Body of pancreas (tissue), 4 donors: Measurements from ENCODE around the gene PDGFD. TPM values are rescaled to one million over a fixed set of nuclear protein-coding genes. Genes with fewer than 3 reads are reported as not detected.

Source experiments
- ATAC-seq: fragments of 150-250 bp; one replicate; pipeline ENCODE4 v1.9.1; 2016
- DNase-seq, 4 donors: peaks; one replicate each; pipeline ENCODE4 v3.0.0-alpha.2; 2019
- H3K27ac ChIP-seq, 4 donors: fragments of 200-600 bp; sonication (generic); 1 replicate in 3 of 4; 2 replicates in 1 of 4; pipeline versions ENCODE4 v1.5.1 to v1.6.1; 2016 to 2019; ENCODE audit warnings: mild to moderate bottlenecking in 1 of 4, mixed read lengths in 1 of 4, moderate library complexity in 1 of 4
- H3K27me3 ChIP-seq, 2 donors: fragments of 200-600 bp; sonication (generic); one replicate each; pipeline ENCODE4 v1.6.0; 2016; ENCODE audit warnings: mild to moderate bottlenecking in 1 of 2
- H3K36me3 ChIP-seq, 2 donors: fragments of 200-600 bp; sonication (generic); replicated peaks in 1 of 2; 2 replicates each; pipeline ENCODE4 v1.5.1; 2016; ENCODE audit warnings: low read depth in 2 of 2; ENCODE audit not compliant: insufficient read depth in 1 of 2
- H3K4me1 ChIP-seq: fragments of 200-600 bp; sonication (generic); one replicate; pipeline ENCODE4 v1.6.0; 2016
- H3K4me3 ChIP-seq, 2 donors: fragments of 200-600 bp; sonication (generic); 1 replicate in 1 of 2; 2 replicates in 1 of 2; pipeline ENCODE4 v1.5.1; 2016 to 2019
- H3K9me3 ChIP-seq, 3 donors: fragments of 200-600 bp; sonication (generic); 1 replicate in 2 of 3; 2 replicates in 1 of 3; pipeline ENCODE4 v1.5.1; 2016
- POLR2A ChIP-seq, 3 donors: fragments of 450-650 bp; IDR thresholded peaks; one replicate each; pipeline ENCODE4 v1.6.1; 2016; ENCODE audit warnings: antibody characterized with exemption in 3 of 3, mild to moderate bottlenecking in 2 of 3
- WGBS, 2 donors: methylation state at CpG; one replicate each; pipeline ENCODE4 v1.1.5; 2017; 5-methylcytosine and 5-hydroxymethylcytosine counted together
- intact Hi-C: fragments of 100-400 bp; cut with DNase I; formaldehyde crosslinking; loops from one replicate; pipeline ENCODE4 v1.15.1; 2023
- total RNA-seq, 2 donors: library from RNA; depleted of rRNA; stranded (reverse); fragments of >200 nt; gene quantifications; one replicate each; pipeline ENCODE4 v1.1.0, GENCODE V29; 2016
- TF ChIP-seq, protein P1 (sequence below), 7 experiments: fragments of 450-650 bp in 4 of 7; fragments of 200-600 bp in 3 of 7; sonication (generic) in 3 of 7; IDR thresholded peaks; one replicate each; pipeline ENCODE4 v1.5.1; 2016 to 2019; ENCODE audit warnings: antibody characterized with exemption in 7 of 7

The PDGFD gene
- total RNA-seq, 2 donors from 2014 or later, result 26.7 to 43.1 TPM

GRCh38 chr11:103872748-103873147 lies 291.2 kb downstream of the PDGFD start:
- no peak for DNase-seq
- intact Hi-C loops, result no loop called here
- WGBS, 2 donors, result 85 to 92% methylated on average over 3 of the region's 3 CpGs
- TF ChIP-seq, protein P1, sequence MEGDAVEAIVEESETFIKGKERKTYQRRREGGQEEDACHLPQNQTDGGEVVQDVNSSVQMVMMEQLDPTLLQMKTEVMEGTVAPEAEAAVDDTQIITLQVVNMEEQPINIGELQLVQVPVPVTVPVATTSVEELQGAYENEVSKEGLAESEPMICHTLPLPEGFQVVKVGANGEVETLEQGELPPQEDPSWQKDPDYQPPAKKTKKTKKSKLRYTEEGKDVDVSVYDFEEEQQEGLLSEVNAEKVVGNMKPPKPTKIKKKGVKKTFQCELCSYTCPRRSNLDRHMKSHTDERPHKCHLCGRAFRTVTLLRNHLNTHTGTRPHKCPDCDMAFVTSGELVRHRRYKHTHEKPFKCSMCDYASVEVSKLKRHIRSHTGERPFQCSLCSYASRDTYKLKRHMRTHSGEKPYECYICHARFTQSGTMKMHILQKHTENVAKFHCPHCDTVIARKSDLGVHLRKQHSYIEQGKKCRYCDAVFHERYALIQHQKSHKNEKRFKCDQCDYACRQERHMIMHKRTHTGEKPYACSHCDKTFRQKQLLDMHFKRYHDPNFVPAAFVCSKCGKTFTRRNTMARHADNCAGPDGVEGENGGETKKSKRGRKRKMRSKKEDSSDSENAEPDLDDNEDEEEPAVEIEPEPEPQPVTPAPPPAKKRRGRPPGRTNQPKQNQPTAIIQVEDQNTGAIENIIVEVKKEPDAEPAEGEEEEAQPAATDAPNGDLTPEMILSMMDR (IDR thresholded peaks at IDR 0.05), result no peak
- no peak for TF ChIP-seq POLR2A (IDR thresholded peaks at IDR 0.05)
- Histone ChIP-seq H3K27me3 (no peaks in the 10 kb centered on the region), H3K9me3 (no peaks in the 10 kb centered on the region), H3K4me1 (no peaks in the 10 kb centered on the region), H3K4me3 (no peak overlapping the region), H3K36me3 (no peaks in the 10 kb centered on the region), H3K27ac (no peak overlapping the region)
- ATAC-seq, result no peak

GRCh38 chr11:103871923-103872551 lies 291.9 kb downstream of the PDGFD start:
- TF ChIP-seq, protein P1 (IDR thresholded peaks at IDR 0.05), result no peak
- no peak for TF ChIP-seq POLR2A (IDR thresholded peaks at IDR 0.05)
- H3K27ac ChIP-seq, result no peak overlapping the region
- 64 to 79% methylated on average over 6 of the region's 6 CpGs for WGBS, 2 donors
- H3K27me3 ChIP-seq, result no peaks in the 10 kb centered on the region
- DNase-seq (no peak), ATAC-seq (peak; percentile 33)
- no peak overlapping the region for H3K4me3 ChIP-seq
- no peaks in the 10 kb centered on the region for H3K36me3 ChIP-seq
- H3K9me3 ChIP-seq, result no peaks in the 10 kb centered on the region
- intact Hi-C loops, result no loop called here
- no peaks in the 10 kb centered on the region for H3K4me1 ChIP-seq

DNA sequence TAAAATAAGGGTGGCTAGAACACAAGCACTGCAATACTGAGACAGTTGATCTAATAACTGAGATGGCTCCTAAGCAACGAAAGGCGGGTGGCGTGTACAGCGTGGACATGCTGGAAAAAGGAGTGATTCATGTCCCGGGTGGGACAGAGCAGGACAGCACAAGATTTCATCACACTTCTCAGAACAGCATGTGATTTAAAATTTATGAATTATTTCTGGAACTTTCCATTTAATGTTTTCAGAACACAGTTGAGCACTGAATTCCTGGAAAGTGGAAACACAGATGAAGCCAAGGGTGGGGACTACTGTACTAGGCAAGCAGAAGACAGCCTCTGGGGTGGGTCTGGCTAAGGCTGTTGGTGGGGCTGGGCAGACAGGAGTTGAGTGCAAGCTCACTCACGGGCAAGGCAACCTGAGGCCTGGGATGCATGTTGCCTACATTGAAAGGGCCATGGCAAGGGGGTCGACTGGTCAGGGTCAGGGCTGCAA lies 293.1 kb downstream of the PDGFD start:
- Histone ChIP-seq H3K4me3 (no peak overlapping the region), H3K4me1 (no peaks in the 10 kb centered on the region), H3K9me3 (no peaks in the 10 kb centered on the region), H3K27ac (no peak overlapping the region), H3K36me3 (no peaks in the 10 kb centered on the region), H3K27me3 (no peaks in the 10 kb centered on the region)
- intact Hi-C loops, result no loop called here
- TF ChIP-seq POLR2A (IDR thresholded peaks at IDR 0.05), result no peak
- TF ChIP-seq, protein P1 (IDR thresholded peaks at IDR 0.05), result no peak
- WGBS, 2 donors, result 85 to 87% methylated on average over 7 of the region's 7 CpGs
- DNase-seq (peak in 3 of 4 donors; percentile 26 to 39 (median 28)), ATAC-seq (peak; percentile 62)

GRCh38 chr11:103867481-103867880 lies 296.5 kb downstream of the PDGFD start:
- H3K9me3 ChIP-seq, result no peaks in the 10 kb centered on the region
- no peaks in the 10 kb centered on the region for H3K36me3 ChIP-seq
- 86 to 92% methylated on average over 4 of the region's 4 CpGs for WGBS, 2 donors
- no peaks in the 10 kb centered on the region for H3K27me3 ChIP-seq
- DNase-seq (no peak), ATAC-seq (no peak)
- no peak for TF ChIP-seq POLR2A (IDR thresholded peaks at IDR 0.05)
- TF ChIP-seq, protein P1 (IDR thresholded peaks at IDR 0.05), result no peak
- H3K4me3 ChIP-seq, result no peak overlapping the region
- H3K27ac ChIP-seq, result no peak overlapping the region
- intact Hi-C loops, result no loop called here
- no peaks in the 10 kb centered on the region for H3K4me1 ChIP-seq

DNA sequence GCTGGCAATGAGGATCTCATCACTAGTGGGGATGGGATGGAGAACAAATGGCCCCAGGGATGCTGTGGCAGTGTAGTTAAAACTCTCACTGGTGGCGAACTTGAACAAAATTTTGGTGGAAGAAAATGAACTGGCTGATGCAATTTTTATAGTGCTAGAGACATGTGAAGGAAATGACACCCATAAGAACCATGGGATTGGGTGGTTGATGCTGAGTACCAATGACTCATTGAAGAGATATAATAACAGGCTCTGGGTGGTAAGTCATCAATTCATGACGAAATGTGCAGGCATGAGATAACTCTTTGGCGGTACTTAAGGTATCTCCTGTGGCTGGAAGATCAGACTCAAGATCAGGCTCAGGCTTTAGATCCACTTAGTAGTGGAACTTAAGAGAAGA lies 300.4 kb downstream of the PDGFD start:
- intact Hi-C loops, result no loop called here
- no peak for DNase-seq
- TF ChIP-seq, protein P1 (IDR thresholded peaks at IDR 0.05), result no peak
- no peak for TF ChIP-seq POLR2A (IDR thresholded peaks at IDR 0.05)
- Histone ChIP-seq H3K27ac (no peak overlapping the region), H3K4me3 (no peak overlapping the region), H3K9me3 (no peaks in the 10 kb centered on the region), H3K27me3 (no peaks in the 10 kb centered on the region), H3K36me3 (no peaks in the 10 kb centered on the region), H3K4me1 (no peaks in the 10 kb centered on the region)
- WGBS, 2 donors, result 91 to 94% methylated on average over 3 of the region's 3 CpGs
- no peak for ATAC-seq
